ENCODE results near the gene DCAF12L2.

The DCAF12L2 gene

GRCh38 chrX:126165401-126165720 lies 728 bp downstream of the DCAF12L2 start:
- no peak overlapping the region for H3K4me3 ChIP-seq (IDR thresholded peaks at IDR 0.05; ENCODE audit: insufficient read depth, low read depth, low read length)
- H3K27me3 ChIP-seq (ENCODE audit: insufficient read depth, low read depth): no peaks in the 10 kb centered on the region
- H2AFZ ChIP-seq (ENCODE audit: low read depth): no peak overlapping the region
- H3K9ac ChIP-seq: no peak overlapping the region
- H3K4me1 ChIP-seq (ENCODE audit: low read depth, poor library complexity, severe bottlenecking): no peaks in the 10 kb centered on the region
- no peaks in the 10 kb centered on the region for H3K79me2 ChIP-seq (ENCODE audit: insufficient read depth, low read depth)
- no peaks in the 10 kb centered on the region for H3K36me3 ChIP-seq (ENCODE audit: insufficient read depth)
- no peaks in the 10 kb centered on the region for H4K20me1 ChIP-seq (ENCODE audit: insufficient read depth)
- no peak overlapping the region for H3K4me2 ChIP-seq
- H3K27ac ChIP-seq: no peak overlapping the region
- no peak for TF ChIP-seq CTCF (conservative IDR thresholded peaks at IDR 0.05; ENCODE audit: low read depth, low read length)

- H3K27me3 ChIP-seq (ENCODE audit: insufficient read depth, low read depth): no peaks in the 10 kb centered on the region
- no peak for TF ChIP-seq CTCF (conservative IDR thresholded peaks at IDR 0.05; ENCODE audit: low read depth, low read length)
- H4K20me1 ChIP-seq (ENCODE audit: insufficient read depth): no peaks in the 10 kb centered on the region
- H3K27ac ChIP-seq: no peak overlapping the region
- H3K36me3 ChIP-seq (ENCODE audit: insufficient read depth): no peaks in the 10 kb centered on the region
- H3K4me1 ChIP-seq (ENCODE audit: low read depth, poor library complexity, severe bottlenecking): no peaks in the 10 kb centered on the region
- no peak overlapping the region for H3K4me2 ChIP-seq
- no peaks in the 10 kb centered on the region for H3K79me2 ChIP-seq (ENCODE audit: insufficient read depth, low read depth)
- no peak overlapping the region for H3K9ac ChIP-seq
- no peak overlapping the region for H3K4me3 ChIP-seq (IDR thresholded peaks at IDR 0.05; ENCODE audit: insufficient read depth, low read depth, low read length)
- no peak overlapping the region for H2AFZ ChIP-seq (ENCODE audit: low read depth)
Measured at GRCh38 chrX:126164689-126165400, 1.2 kb downstream of the DCAF12L2 start.

GRCh38 chrX:126164226-126164625 lies 1.9 kb downstream of the DCAF12L2 start:
- Histone ChIP-seq H3K4me1 (ENCODE audit: low read depth, poor library complexity, severe bottlenecking) (no peaks in the 10 kb centered on the region), H3K27me3 (ENCODE audit: insufficient read depth, low read depth) (no peaks in the 10 kb centered on the region), H3K79me2 (ENCODE audit: insufficient read depth, low read depth) (no peaks in the 10 kb centered on the region), H3K27ac (no peak overlapping the region), H3K36me3 (ENCODE audit: insufficient read depth) (no peaks in the 10 kb centered on the region), H3K4me3 (IDR thresholded peaks at IDR 0.05; ENCODE audit: insufficient read depth, low read depth, low read length) (no peak overlapping the region), H3K4me2 (no peak overlapping the region), H2AFZ (ENCODE audit: low read depth) (no peak overlapping the region), H3K9ac (no peak overlapping the region), H4K20me1 (ENCODE audit: insufficient read depth) (no peaks in the 10 kb centered on the region)
- no peak for TF ChIP-seq CTCF (conservative IDR thresholded peaks at IDR 0.05; ENCODE audit: low read depth, low read length)

GRCh38 chrX:126141014-126141413 lies 25.1 kb downstream of the DCAF12L2 start:
- Histone ChIP-seq H3K36me3 (ENCODE audit: insufficient read depth) (no peaks in the 10 kb centered on the region), H3K9ac (no peak overlapping the region), H3K4me2 (no peak overlapping the region), H3K4me1 (ENCODE audit: low read depth, poor library complexity, severe bottlenecking) (no peaks in the 10 kb centered on the region), H3K27ac (no peak overlapping the region), H3K4me3 (IDR thresholded peaks at IDR 0.05; ENCODE audit: insufficient read depth, low read depth, low read length) (no peak overlapping the region), H3K27me3 (ENCODE audit: insufficient read depth, low read depth) (no peaks in the 10 kb centered on the region), H3K79me2 (ENCODE audit: insufficient read depth, low read depth) (no peaks in the 10 kb centered on the region), H2AFZ (ENCODE audit: low read depth) (no peak overlapping the region), H4K20me1 (ENCODE audit: insufficient read depth) (no peaks in the 10 kb centered on the region)
- TF ChIP-seq CTCF (conservative IDR thresholded peaks at IDR 0.05; ENCODE audit: low read depth, low read length): no peak

All from KMS-11 (cell line).